ENCODE measurements around the gene TRABD2B. TPM values are rescaled to one million over a fixed set of nuclear protein-coding genes. Genes with fewer than 3 reads are reported as not detected.

Gene TRABD2B
- total and polyA plus RNA-seq, 2 experiments from 2014 or later: 1.6 to 2.0 TPM

DNA sequence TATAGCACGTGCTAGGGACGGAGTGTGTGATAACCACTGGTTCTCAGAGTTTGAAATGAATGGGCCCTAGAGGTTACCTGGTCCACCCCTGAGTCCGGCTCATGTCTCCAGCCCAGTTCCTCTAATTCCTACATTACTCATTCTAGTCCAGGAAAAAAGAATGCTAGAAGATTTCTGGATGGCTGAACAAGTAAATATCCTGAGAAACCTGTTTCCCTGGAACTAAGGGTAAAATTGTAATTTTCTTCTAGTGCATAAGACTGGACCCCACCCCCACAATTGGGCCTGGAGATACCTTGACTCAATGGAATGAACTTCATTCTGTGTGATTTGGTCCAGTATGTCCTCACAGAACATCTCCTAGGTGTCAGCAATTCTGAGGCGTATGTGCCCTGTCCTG, 208.4 kb downstream of the TRABD2B start (continued):
- TF ChIP-seq, protein P1, sequence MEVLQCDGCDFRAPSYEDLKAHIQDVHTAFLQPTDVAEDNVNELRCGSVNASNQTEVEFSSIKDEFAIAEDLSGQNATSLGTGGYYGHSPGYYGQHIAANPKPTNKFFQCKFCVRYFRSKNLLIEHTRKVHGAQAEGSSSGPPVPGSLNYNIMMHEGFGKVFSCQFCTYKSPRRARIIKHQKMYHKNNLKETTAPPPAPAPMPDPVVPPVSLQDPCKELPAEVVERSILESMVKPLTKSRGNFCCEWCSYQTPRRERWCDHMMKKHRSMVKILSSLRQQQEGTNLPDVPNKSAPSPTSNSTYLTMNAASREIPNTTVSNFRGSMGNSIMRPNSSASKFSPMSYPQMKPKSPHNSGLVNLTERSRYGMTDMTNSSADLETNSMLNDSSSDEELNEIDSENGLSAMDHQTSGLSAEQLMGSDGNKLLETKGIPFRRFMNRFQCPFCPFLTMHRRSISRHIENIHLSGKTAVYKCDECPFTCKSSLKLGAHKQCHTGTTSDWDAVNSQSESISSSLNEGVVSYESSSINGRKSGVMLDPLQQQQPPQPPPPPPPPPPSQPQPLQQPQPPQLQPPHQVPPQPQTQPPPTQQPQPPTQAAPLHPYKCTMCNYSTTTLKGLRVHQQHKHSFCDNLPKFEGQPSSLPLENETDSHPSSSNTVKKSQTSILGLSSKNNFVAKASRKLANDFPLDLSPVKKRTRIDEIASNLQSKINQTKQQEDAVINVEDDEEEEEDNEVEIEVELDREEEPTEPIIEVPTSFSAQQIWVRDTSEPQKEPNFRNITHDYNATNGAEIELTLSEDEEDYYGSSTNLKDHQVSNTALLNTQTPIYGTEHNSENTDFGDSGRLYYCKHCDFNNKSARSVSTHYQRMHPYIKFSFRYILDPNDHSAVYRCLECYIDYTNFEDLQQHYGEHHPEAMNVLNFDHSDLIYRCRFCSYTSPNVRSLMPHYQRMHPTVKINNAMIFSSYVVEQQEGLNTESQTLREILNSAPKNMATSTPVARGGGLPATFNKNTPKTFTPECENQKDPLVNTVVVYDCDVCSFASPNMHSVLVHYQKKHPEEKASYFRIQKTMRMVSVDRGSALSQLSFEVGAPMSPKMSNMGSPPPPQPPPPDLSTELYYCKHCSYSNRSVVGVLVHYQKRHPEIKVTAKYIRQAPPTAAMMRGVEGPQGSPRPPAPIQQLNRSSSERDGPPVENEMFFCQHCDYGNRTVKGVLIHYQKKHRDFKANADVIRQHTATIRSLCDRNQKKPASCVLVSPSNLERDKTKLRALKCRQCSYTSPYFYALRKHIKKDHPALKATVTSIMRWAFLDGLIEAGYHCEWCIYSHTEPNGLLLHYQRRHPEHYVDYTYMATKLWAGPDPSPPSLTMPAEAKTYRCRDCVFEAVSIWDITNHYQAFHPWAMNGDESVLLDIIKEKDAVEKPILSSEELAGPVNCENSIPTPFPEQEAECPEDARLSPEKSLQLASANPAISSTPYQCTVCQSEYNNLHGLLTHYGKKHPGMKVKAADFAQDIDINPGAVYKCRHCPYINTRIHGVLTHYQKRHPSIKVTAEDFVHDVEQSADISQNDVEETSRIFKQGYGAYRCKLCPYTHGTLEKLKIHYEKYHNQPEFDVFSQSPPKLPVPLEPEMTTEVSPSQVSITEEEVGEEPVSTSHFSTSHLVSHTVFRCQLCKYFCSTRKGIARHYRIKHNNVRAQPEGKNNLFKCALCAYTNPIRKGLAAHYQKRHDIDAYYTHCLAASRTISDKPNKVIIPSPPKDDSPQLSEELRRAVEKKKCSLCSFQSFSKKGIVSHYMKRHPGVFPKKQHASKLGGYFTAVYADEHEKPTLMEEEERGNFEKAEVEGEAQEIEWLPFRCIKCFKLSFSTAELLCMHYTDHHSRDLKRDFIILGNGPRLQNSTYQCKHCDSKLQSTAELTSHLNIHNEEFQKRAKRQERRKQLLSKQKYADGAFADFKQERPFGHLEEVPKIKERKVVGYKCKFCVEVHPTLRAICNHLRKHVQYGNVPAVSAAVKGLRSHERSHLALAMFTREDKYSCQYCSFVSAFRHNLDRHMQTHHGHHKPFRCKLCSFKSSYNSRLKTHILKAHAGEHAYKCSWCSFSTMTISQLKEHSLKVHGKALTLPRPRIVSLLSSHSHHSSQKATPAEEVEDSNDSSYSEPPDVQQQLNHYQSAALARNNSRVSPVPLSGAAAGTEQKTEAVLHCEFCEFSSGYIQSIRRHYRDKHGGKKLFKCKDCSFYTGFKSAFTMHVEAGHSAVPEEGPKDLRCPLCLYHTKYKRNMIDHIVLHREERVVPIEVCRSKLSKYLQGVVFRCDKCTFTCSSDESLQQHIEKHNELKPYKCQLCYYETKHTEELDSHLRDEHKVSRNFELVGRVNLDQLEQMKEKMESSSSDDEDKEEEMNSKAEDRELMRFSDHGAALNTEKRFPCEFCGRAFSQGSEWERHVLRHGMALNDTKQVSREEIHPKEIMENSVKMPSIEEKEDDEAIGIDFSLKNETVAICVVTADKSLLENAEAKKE (CRISPR knock-in tag; IDR thresholded peaks at IDR 0.05): no peak
- no peak for TF ChIP-seq JUNB (IDR thresholded peaks at IDR 0.05; ENCODE audit: unreplicated experiment)

DNA sequence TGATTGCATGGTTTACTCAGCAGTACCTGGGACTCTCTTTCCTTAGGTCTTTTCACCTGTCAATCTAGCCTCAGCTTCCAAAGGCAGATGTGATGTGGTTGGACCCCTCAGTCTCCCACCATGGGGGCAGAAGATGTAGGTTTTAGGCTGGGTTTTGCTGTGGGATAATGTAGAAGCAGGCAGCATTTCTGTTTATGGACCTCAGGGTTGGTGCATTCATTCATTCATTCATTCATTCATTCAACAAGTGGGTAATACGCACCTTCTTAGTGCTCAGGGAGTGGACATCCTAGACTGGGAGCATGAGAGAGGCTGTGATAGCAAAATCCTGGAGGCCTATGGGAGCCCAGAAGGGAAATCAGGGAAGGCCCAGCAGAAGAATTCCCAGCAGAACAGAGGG, 209.6 kb downstream of the TRABD2B start:
- Mint-ChIP-seq H3K4me1 (no peaks in the 10 kb centered on the region), H3K4me3 (no peak overlapping the region), H3K27ac (no peak overlapping the region), H3K9me3 (no peaks in the 10 kb centered on the region), H3K27me3 (ENCODE audit: insufficient read depth, low read depth, poor library complexity) (peaks cover 2% of the 10 kb centered on the region), H3K36me3 (ENCODE audit: low read depth) (no peaks in the 10 kb centered on the region)
- no peaks in the 10 kb centered on the region for H3K4me1 ChIP-seq (ENCODE audit: insufficient read depth)
- no peaks in the 10 kb centered on the region for H3K36me3 ChIP-seq (ENCODE audit: insufficient read depth)
- DNase-seq (ENCODE audit: low spot score) (no peak), ATAC-seq (no peak)
- H4K20me1 ChIP-seq (replicated peaks; ENCODE audit: insufficient read depth): no peaks in the 10 kb centered on the region
- H3K9me2 ChIP-seq (ENCODE audit: insufficient read depth): no peaks in the 10 kb centered on the region
- no peak overlapping the region for H3K27ac ChIP-seq (ENCODE audit: low read depth)
- no peak overlapping the region for H3K4me2 ChIP-seq
- H3F3A ChIP-seq (replicated peaks; ENCODE audit: low read depth): no peaks in the 10 kb centered on the region
- H3K79me2 ChIP-seq (replicated peaks; ENCODE audit: insufficient read depth): no peaks in the 10 kb centered on the region
- H2AFZ ChIP-seq: no peak overlapping the region
- no peaks in the 10 kb centered on the region for H3K27me3 ChIP-seq (ENCODE audit: insufficient read depth)
- no peak overlapping the region for H3K4me3 ChIP-seq
- TF ChIP-seq, protein P2, sequence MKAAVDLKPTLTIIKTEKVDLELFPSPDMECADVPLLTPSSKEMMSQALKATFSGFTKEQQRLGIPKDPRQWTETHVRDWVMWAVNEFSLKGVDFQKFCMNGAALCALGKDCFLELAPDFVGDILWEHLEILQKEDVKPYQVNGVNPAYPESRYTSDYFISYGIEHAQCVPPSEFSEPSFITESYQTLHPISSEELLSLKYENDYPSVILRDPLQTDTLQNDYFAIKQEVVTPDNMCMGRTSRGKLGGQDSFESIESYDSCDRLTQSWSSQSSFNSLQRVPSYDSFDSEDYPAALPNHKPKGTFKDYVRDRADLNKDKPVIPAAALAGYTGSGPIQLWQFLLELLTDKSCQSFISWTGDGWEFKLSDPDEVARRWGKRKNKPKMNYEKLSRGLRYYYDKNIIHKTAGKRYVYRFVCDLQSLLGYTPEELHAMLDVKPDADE (IDR thresholded peaks at IDR 0.05): no peak
- TF ChIP-seq, protein P1 (CRISPR knock-in tag; IDR thresholded peaks at IDR 0.05): no peak
- TF ChIP-seq POLR2AphosphoS5 (IDR thresholded peaks at IDR 0.05; ENCODE audit: low read depth): no peak
- TF ChIP-seq, protein P3, sequence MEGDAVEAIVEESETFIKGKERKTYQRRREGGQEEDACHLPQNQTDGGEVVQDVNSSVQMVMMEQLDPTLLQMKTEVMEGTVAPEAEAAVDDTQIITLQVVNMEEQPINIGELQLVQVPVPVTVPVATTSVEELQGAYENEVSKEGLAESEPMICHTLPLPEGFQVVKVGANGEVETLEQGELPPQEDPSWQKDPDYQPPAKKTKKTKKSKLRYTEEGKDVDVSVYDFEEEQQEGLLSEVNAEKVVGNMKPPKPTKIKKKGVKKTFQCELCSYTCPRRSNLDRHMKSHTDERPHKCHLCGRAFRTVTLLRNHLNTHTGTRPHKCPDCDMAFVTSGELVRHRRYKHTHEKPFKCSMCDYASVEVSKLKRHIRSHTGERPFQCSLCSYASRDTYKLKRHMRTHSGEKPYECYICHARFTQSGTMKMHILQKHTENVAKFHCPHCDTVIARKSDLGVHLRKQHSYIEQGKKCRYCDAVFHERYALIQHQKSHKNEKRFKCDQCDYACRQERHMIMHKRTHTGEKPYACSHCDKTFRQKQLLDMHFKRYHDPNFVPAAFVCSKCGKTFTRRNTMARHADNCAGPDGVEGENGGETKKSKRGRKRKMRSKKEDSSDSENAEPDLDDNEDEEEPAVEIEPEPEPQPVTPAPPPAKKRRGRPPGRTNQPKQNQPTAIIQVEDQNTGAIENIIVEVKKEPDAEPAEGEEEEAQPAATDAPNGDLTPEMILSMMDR (conservative IDR thresholded peaks at IDR 0.05; ENCODE audit: low read depth in 2 of 2): no peak
